PC-9 (cell line): ENCODE results near the gene BRIP1.

Experiments
- CTCF ChIP-seq: fragments of 200-600 bp; sonication (generic); conservative IDR thresholded peaks from 2 replicates; pipeline ENCODE4 v1.6.1; 2017; ENCODE audit warnings: mixed run types, antibody characterized with exemption, mild to moderate bottlenecking, moderate library complexity
- EZH2 ChIP-seq: fragments of 200-600 bp; sonication (generic); IDR thresholded peaks from 2 replicates; pipeline ENCODE4 v1.8.0; 2017; ENCODE audit warnings: antibody characterized with exemption, low read depth

GRCh38 chr17:61768405-61768804, 94.9 kb downstream of the BRIP1 start:
- TF ChIP-seq CTCF, result no peak
- no peak for TF ChIP-seq EZH2
